Sciatic nerve (tissue), 2 donors: ENCODE measurements around the gene LTB4R. TPM values are rescaled to one million over a fixed set of nuclear protein-coding genes. Genes with fewer than 3 reads are reported as not detected.
"Not testable (repeated sequence)": the region's sequence is repeated elsewhere in the genome, so short reads cannot be mapped to it uniquely, and the experiment has no call there.

Experiments used
- ATAC-seq: fragments of 200-7000 bp; cut with Tn5 transposase; one replicate; pipeline ENCODE4 v1.9.1; 2020; ENCODE audit warnings: mild to moderate bottlenecking, moderate library complexity
- DNase-seq: peaks from one replicate; pipeline ENCODE4 v3.0.0-alpha.2; 2020; ENCODE audit warnings: low spot score
- intact Hi-C: fragments of 100-400 bp; cut with DNase I; formaldehyde crosslinking; loops from one replicate; pipeline ENCODE4 v1.14.2; 2022
- total RNA-seq: library from RNA; stranded (reverse); fragmentation: NEBNext Ultra II Directional; extraction: Animal tissue kit (Norgen Biotek cat#: 25700); gene quantifications from one replicate; pipeline ENCODE4 v1.2.1, GENCODE V29; 2021
- donor health status: DM: no; HTN: no; CAD: no.
- donor health status: DM: no; HTN: no; CAD: no.

The LTB4R gene
- total RNA-seq, 1 donor from 2014 or later, result 6.7 TPM

DNA sequence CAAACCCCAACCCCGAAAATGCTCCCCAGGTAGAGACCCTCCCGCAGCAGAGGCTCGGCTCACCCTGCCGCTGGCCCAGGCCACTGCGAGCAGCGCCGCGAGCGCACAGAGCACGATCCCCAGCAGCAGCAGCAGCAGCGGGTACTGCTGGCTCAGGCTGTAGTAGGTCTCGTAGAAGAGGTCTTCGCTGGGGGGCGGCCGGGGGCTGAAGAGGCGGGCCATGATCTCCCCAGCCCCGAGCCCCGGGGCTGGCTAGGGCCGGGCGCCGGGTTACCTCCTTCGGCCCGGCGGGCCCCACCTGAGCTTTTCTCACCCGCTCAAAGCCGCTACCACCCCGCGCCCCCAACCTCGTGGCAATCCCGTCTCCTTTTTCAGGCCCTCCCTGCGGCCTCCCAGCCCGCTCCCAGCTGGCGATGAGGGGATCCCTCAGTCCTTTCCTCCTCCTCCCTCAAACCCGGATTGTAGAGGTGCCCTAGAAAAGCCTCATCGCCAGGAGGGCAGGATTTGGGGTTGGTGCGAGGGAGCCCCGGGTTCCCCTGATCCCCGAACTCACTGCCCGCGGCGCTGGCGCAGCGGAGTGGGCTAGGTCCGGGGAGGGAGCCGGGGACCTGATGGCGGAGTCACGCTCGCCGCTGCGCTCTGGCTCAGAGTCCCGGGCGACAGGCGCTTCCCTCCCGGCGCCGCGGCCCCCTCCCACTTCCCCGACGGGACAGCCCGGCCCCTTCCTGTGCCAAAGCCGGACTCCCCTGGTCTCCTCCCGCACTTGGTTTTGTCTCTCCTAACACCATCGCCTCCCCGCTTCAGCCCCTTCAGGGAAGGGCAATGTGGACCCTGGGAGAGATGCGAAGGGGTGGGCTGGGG, 23.4 kb downstream of the LTB4R start, which contains the start of gene ADCY4:
TSS of gene ADCY4 (minus strand) at position 641 of the 861 bp plus-strand sequence. CDS start at position 222, 419 bp downstream.
- intact Hi-C loops, result loop anchor here (5.0 kb wide), 1 partner anchor 98 kb away; no protein-coding TSS in a partner anchor
- no peak for DNase-seq
- no peak for ATAC-seq

DNA sequence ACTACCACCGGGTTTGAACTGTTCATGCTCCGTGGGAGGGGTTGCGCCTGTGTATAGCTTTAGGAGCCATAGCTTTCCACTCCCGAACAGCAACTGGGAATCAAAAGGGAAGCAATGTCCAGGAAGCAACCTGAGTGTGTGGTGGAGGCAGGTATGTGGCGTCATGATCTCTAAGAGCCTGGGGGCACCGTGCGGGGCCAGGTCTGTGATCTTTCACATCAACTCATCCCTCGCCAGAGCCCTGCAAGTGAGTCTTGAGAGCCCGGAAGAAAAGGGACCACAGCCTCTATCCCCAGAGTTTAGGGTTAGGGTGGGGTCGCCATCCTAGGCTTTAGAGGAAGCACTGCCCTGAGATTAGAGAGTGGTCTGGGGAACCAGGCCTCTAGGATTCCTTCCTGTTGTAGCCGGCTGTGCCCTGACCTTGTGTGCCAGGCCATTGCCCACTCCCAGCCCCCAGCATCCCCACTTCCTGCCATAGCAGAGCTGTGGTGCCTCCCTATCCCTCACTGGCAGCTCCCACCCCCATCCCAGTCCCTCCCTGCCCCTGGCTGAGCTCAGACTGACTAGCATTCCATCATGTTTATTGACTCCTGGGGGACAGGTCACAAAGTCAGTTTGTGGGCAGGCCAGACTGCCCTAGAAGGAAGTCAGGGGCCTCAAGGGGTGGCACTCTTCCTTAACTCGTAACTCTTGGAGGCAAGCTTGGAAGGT, 24.3 kb downstream of the LTB4R start:
- ATAC-seq, result no peak
- DNase-seq, result no peak
- intact Hi-C loops, result no loop called here

DNA sequence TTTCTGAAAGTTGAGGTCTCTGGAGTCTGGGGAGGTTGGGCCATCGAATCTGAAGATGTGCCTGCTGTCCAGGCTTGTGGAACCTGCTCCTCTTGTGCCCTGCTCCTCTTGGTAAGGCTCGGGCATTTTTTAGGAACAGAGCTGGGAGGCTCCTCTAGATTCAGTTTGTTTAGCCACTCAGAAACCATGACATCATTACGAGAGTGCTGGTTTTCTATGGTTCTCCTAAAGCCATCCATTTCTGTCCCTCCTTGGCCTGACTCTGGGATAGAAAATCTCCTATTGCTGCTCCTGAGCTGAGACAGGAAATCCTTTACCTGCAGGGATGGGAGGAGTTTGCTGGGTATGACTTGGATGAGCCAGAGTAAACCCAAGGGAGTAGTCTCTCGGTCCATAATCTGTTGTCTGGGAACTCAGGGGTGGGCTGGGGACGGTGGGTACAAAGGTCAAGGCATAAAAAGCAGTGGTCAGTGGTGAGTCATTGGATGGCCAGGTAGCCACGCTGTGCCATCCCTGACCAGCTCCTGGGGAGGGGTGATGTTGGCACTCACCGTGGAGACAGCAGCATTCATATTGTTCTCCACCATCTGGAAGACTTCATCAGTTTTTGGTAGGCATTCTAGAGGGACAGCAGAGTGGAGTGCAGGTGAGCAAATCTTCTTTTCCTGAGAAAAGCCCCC, 26.0 kb downstream of the LTB4R start:
- ATAC-seq (no peak), DNase-seq (no peak)
- intact Hi-C loops, result no loop called here

DNA sequence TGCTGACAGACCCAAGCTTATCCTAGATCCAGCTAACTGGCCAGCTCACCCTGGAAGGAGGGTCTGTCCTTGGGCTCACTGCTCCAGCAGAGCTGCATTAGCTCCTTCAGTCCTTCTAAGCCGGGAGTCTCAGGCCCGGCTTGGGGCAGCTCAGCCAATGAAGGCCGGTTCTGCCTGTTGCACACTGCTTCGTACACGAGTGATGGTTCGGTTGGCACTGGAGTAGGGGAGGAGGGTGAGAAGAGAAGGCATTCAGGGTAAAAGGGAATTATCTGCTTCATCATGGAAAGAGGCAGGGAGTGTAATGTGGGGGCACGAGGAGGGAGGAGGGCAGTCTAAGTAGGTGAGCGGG, 26.5 kb downstream of the LTB4R start:
- no peak for ATAC-seq
- no peak for DNase-seq
- intact Hi-C loops, result no loop called here

DNA sequence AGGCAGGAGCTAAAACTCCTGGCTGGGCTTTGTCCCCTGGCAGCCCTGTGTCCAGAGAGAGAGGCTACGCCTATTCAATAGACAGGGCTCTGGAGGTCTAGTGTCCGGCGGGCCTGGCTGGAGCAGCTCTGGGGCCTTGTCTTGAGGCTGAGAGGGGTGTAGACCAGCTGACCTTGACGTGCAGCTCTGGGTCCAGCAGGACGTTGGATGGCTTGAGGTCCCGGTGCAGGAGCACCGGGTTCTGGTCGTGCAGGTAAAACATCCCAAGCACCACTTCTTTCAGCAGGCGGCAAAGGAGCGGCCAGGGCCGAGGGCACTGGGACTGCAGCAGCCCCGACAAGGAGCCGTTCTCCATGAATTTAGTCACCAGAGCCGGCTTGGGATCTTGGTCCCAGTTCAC, 27.5 kb downstream of the LTB4R start:
- intact Hi-C loops, result no loop called here
- no peak for ATAC-seq
- DNase-seq, result no peak

DNA sequence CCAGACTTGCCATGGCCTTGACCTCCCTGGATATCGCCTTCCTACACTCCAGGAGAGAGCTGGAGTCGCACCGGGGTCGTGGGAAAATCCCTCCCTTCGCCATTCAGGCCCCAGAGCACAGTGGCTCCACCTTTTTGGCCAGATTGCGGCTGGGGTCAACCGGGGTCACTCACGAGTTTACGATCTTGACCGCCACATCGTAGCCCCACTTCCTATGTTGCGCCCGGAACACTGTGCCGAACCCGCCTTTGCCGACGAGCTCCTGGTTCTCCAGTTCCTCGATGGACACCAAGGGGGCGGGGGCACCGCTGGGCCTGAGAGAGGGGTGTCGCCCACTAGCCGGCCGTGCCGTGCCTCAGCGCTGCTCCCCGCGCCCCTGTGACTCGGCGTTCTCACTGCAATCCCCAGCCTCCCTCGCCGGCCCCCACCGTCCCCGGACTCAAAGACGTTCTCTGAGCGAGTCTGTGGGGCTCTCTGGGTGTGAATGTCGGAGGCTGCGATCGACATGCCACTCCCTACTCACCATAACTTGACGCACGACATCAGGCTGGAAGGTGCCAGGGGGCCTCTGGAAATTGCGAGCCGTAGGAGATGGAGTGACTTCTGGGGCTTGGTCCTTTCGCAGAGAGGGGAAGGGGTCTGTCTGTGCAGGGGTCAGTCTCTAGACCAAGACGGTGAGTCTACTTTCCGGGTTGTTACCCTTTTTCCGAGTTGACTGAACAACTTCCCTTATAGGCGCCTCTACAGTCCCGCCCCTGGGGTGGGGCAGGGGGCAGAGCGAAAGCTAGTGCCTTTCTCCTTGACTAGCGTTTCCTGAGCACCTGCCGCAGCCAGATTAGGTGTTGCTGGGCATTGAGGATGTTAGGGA, 28.2 kb downstream of the LTB4R start, which contains the start of gene RIPK3:
TSS of gene RIPK3 (minus strand) at position 708 of the 868 bp plus-strand sequence. CDS start at position 543, 165 bp downstream.
- no peak for DNase-seq
- intact Hi-C loops, result no loop called here
- peak; percentile 46 for ATAC-seq

DNA sequence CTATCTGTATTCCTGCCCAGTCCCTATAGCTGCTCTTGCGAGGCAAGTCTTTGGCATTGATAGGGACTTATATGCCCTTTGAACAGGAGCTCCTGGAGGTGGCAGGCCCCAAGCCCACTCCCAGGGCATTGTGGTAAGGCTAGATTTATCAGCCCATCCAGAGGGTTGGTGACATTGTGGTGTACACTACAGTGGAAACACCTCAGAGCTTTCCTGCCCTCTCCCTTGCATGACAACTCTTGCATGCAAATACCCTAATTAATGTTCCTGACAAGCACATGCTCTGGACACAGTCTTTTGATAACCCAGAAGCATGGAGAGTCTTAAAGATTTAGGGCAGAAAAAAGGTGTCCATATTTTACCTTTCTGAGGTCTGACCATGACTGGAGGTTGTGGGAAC, 29.3 kb downstream of the LTB4R start:
- intact Hi-C loops, result no loop called here
- DNase-seq (no peak), ATAC-seq (no peak)

DNA sequence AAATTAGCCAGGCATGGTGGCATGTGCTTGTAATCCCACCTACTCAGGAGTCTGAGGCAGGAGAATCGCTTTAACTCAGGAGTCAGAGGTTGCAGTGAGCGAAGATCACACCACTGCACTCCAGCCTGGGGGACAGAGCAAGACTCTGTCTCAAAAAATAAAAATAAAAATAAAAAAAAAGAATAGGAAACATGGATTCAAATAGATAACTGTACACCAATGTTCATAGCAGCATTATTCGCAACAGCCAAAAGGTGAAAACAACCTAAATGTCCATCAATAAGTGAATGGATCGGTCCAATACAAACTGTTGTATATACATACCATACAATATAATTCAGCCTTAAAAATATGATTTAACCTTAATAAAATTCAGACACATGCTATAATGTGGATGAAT, 31.6 kb downstream of the LTB4R start:
- intact Hi-C loops, result no loop called here
- DNase-seq (no peak), ATAC-seq (no peak)

DNA sequence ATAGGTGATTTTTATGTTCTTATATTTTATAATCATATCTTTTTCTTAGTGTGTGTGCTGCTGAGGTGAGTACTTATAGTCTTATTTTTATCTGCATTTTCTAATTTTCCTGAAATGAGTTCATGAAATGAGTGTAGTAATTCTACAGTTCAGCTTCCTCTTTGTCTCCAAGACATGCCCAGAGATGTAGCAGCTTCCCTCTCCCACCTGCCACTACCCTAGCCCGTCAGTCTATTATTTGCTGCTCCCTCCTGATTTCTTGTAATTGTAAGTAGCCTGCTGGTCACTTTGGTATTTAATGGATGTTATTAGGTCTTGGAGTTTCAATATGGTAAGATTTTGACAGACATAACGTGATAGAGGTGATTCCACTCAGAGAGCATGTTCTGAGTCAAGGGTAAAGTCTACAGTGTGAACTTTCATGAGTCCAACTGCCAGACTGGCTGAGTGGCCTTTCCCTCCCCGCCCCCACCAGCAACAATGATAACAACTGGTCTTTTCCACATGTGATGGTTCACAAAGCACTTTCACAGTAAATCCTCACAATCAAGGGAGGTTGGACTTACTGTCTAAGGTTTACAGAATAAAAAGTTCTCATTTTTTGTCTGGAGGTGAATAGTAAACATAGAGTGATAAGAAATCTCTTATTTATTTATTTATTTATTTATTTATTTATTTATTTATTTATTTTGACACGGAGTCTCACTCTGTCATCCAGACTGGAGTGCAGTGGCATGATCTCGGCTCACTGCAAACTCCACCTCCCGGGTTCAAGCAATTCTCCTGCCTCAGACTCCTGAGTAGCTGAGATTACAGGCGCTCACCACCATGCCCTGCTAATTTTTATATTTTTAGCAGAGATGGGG, 32.7 kb downstream of the LTB4R start:
- intact Hi-C loops, result no loop called here
- DNase-seq (no peak), ATAC-seq (no peak)

DNA sequence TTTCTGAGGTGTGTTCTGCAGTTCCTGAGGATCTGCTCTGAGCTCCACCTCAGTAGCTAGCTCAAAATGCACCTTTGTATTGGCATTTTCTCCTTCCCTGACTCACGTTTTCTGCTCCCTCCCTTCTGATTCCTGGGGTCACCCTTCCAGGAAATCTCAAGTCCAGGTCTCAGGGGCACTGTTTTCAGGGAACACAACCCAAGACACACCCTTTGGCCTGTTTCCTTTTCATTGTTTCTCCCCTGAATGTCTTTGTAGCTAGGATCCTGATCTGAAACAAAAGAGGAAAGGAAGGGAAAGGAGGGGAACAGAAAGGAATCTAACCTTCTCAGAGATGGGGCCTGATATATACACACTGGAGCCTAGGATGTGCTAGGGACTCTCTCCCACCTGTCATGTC, 35.8 kb downstream of the LTB4R start:
- DNase-seq (no peak), ATAC-seq (no peak)
- intact Hi-C loops, result no loop called here

DNA sequence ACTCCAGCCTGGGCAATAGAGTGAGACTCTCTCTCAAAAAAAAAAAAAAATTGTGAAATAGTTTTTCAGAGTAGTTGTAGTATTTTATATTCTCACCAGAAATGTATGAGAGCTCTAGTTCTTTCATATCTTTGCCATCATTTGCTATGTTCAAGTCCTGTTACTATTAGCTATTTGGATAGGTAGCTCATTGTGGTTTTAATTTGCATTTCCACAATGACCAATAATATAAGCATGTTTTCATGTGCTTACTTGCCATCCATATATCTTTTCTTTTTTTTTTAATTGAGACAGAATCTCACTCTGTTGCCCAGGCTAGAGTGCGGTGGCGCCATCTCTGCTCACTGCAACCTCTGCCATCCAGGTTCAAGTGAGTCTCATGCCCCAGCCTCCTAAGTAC, 36.9 kb downstream of the LTB4R start:
- no peak for ATAC-seq
- DNase-seq, result no peak
- intact Hi-C loops, result no loop called here

DNA sequence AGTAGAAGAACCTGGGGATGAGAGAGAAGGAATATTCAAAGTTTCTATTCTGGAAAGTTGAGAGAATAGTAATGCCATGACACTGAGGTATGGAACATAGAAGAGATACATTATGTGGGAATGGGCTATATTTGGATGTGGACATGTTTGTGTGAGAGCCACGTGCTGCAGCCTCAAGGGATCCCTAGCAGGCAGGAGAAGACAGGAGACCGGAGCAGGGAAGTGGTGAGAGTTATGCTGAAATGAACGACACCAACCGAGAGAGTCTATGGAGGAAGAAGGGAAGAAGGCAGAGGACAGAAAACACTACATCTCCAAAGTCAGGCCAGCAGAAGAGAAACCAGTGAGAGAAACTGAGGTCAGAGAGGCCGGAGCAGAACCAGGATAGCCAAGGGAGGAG, 38.4 kb downstream of the LTB4R start:
- DNase-seq (no peak), ATAC-seq (no peak)
- intact Hi-C loops, result no loop called here

DNA sequence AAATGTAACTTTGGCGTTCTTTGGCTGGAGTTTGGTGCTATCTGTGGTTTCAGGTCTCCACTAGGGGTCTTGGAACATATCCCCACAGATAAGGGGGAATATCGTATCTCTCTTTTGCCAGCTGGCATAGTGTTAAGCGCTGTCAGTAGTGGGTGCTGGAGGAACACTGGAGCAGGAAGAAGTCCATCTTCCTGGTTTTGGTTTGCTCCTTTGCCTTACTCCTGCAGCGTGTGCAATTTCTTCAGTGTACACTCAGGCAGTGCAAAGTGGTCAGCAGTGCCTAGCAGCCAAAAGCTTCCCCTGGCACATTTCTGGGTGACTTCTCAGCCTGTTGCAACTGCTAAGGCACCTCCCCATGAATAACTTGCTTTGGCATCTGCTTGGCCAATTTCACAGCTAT, 40.2 kb downstream of the LTB4R start:
- DNase-seq, result no peak
- intact Hi-C loops, result no loop called here

DNA sequence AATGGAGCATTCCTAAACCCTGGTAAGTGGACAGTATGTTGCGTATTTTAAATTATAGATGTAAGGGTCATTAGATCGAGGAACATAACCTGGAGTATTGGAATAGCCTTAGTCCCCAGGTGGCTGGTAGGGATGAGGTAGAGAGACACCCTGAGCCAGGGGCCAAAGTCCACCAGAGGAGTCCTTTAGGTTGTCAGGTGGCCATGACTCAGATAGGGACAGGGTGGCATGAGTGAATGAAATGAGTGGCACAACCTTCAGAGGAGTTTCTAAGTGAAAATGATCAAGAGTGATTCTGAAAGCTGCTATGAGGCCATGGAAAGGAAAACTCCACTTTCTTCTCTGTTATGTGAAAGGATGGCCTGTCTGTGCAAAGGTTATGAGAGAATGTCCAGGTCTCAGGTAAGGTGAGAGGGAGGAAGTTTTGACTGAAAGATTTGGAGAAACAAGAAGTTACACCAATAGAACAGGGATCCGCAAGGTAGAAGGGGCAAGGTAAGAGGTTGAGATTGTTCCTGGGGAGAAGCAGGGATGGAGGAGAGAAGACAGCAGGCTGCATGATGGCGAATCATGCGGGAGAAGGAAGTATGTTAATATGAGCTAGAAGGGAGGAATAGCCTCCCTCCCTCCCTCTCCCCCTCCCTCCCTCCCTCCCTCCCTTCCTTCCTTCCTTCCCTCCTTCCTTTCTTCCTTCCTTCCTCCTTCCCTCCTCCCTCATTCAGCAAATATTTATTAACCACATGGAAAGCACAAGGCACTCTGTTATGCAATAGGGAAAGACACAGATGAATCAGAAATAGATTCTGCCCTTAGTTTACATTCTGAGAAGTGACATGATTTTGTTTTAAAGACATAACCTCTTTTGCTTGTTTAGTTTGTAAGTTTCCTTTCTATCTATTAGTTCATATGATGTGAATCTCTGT, 42.5 kb downstream of the LTB4R start:
- no peak for DNase-seq
- peak; percentile 76 for ATAC-seq
- intact Hi-C loops, result no loop called here

More for the DNA sequence above, 40.2 kb downstream of the LTB4R start:
- peak; percentile 54 for ATAC-seq

DNA sequence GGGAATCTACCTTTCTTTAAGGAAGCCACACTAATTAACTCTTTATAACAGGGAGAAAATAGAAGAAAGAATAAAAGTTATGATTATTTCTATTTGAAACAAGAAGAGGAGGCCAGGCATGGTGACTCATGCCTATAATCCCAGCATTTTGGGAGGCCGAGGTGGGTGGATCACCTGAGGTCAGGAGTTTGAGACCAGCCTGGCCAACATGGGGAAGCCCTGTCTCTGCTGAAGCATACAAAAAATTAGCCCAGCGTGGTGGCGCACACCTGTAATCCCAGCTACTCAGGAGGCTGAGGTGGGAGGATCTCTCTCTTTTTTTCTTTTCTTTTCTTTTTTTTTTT, 43.2 kb downstream of the LTB4R start:
- ATAC-seq, DNase-seq, intact Hi-C loops: not testable (repeated sequence)

DNA sequence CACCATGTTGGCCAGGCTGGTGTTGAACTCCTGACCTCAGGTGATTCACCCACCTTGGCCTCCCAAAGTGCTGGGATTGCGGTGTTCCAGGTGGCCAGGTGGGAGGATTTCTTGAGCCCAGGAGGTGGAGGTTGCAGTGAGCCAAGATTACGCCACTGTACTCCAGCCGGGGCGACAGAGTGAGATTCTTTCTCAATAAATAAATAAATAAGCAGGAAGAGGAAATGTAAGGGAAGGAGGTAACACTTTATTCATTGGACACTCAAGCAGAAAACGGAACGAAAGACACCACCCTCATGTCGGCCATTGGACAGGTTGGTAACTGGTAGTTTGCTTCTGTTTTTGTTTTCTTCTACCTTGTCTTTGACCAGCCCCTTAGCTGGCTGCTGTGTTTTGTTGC, 43.7 kb downstream of the LTB4R start:
- ATAC-seq, result no peak
- intact Hi-C loops, result no loop called here
- DNase-seq, result no peak

DNA sequence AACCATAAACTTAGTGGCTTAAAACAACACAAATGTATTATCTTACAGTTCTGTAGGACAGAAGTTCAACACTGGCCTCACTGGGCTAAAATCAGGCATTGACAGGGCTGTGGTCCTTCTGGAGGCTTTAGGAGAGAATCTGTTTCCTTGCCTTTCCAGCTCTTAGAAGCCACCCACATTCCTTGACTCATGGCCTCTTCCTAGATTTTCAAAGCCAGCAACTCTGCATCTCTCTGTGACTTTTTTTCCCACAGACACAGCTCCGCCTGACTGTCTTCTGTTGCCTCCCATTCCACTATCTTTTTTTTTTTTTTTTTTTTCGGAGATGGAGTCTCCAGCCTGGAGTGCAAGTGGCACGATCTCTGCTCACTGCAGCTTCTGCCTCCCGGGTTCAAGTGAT, 44.9 kb downstream of the LTB4R start:
- intact Hi-C loops, result no loop called here
- no peak for DNase-seq
- no peak for ATAC-seq
